GM12878 (cell line): ENCODE measurements around the gene WASF2. TPM values are rescaled to one million over a fixed set of nuclear protein-coding genes. Genes with fewer than 3 reads are reported as not detected.

Experiments
- ATAC-seq: fragments of 200-7000 bp; cut with Tn5 transposase; 3 replicates; pipeline ENCODE4 v1.9.1; 2020; ENCODE audit warnings: mild to moderate bottlenecking, moderate library complexity
- BruUV-seq: library from RNA; stranded (reverse); fragments of 400-500 nt; replicated peaks from 2 replicates; lab custom pipeline; 2021; lab: Mats Ljungman, UMichigan
- CTCF ChIA-PET: fragments of 300-600 bp; sonication (Branson Sonifier 250); formaldehyde crosslinking; extraction: SDS; loops from one replicate; lab custom pipeline; 2021; ENCODE audit warnings: inconsistent platforms; lab: Yijun Ruan, JAX
- POLR2A ChIA-PET: fragments of 350-600 bp; formaldehyde crosslinking; extraction: SDS; loops from one replicate; lab custom pipeline; 2021; ENCODE audit warnings: inconsistent platforms; lab: Charles Lee
- RAD21 ChIA-PET: fragments of 300-600 bp; sonication (Branson Sonifier 250); formaldehyde crosslinking; loops from one replicate; lab custom pipeline; 2023; ENCODE audit warnings: antibody characterized with exemption; ENCODE audit not compliant: unreplicated experiment; lab: Charles Lee
- SMC1A ChIA-PET: fragments of 300-600 bp; sonication (Branson Sonifier 250); formaldehyde crosslinking; loops from one replicate; lab custom pipeline; 2023; ENCODE audit not compliant: unreplicated experiment, uncharacterized antibody; lab: Charles Lee
- DNase-seq: peaks from one replicate; pipeline ENCODE4 v3.0.0-alpha.2; 2011; ENCODE audit warnings: low read depth, low spot score
- FAIRE-seq: peaks from 3 replicates; lab custom pipeline; 2011; peaks lifted over from hg19 to GRCh38; lab: Jason Lieb, UNC
- H2AFZ ChIP-seq: 2 replicates; pipeline ENCODE4 v1.6.0; 2011; ENCODE audit warnings: low read depth, low read length, control low read depth; ENCODE audit not compliant: control insufficient read depth
- H3K27ac ChIP-seq: 2 replicates; pipeline ENCODE4 v1.5.1; 2011; ENCODE audit warnings: control low read depth; ENCODE audit not compliant: control insufficient read depth, insufficient read depth
- H3K27me3 ChIP-seq, 2 experiments: replicated peaks in 1 of 2; 2 replicates each; pipeline versions ENCODE4 v1.6.0 to v1.6.1; 2011; ENCODE audit warnings: low read length in 1 of 2; ENCODE audit not compliant: control insufficient read depth in 2 of 2, insufficient read depth in 2 of 2
- H3K36me3 ChIP-seq, 2 experiments: 2 replicates each; pipeline ENCODE4 v1.5.1; 2011; ENCODE audit warnings: low read length in 1 of 2; ENCODE audit not compliant: control insufficient read depth in 2 of 2, insufficient read depth in 2 of 2
- H3K4me1 ChIP-seq: 2 replicates; pipeline ENCODE4 v1.6.1; 2011; ENCODE audit warnings: mild to moderate bottlenecking, low read length, moderate library complexity, mixed read lengths; ENCODE audit not compliant: control insufficient read depth, insufficient read depth
- H3K4me2 ChIP-seq: 2 replicates; pipeline ENCODE4 v1.6.0; 2011; ENCODE audit warnings: control low read depth; ENCODE audit not compliant: control insufficient read depth, insufficient read depth
- H3K4me3 ChIP-seq: fragments of 200-600 bp; sonication (generic); 2 replicates; pipeline ENCODE4 v1.5.1; 2016
- H3K79me2 ChIP-seq: 2 replicates; pipeline ENCODE4 v1.6.0; 2011; ENCODE audit warnings: low read length; ENCODE audit not compliant: control insufficient read depth, insufficient read depth
- H3K9ac ChIP-seq: 2 replicates; pipeline ENCODE4 v1.8.0; 2011; ENCODE audit warnings: low read length, control low read depth, mixed read lengths; ENCODE audit not compliant: control insufficient read depth, insufficient read depth
- H3K9me3 ChIP-seq: replicated peaks from 3 replicates; pipeline ENCODE4 v1.5.1; 2011; ENCODE audit warnings: mild to moderate bottlenecking, low read length; ENCODE audit not compliant: control insufficient read depth, insufficient read depth
- H4K20me1 ChIP-seq: 2 replicates; pipeline ENCODE4 v1.6.0; 2011; ENCODE audit not compliant: control insufficient read depth, insufficient read depth
- CBFB ChIP-seq: IDR thresholded peaks from 2 replicates; pipeline ENCODE4 v1.6.1; 2016; ENCODE audit warnings: antibody characterized with exemption, low read depth
- NFIC ChIP-seq: IDR thresholded peaks from 2 replicates; pipeline ENCODE4 v1.6.1; 2012; ENCODE audit warnings: low read depth, mild to moderate bottlenecking, inconsistent platforms, low read length, moderate library complexity
- NR2F1 ChIP-seq: fragments of 450-650 bp; conservative IDR thresholded peaks from 2 replicates; pipeline ENCODE4 v1.6.1; 2017; ENCODE audit warnings: mild to moderate bottlenecking
- POLR2AphosphoS5 ChIP-seq: IDR thresholded peaks from 2 replicates; pipeline ENCODE4 v1.6.1; 2011; ENCODE audit warnings: mild to moderate bottlenecking, low read length, inconsistent platforms
- RELA ChIP-seq: fragments of 450-650 bp; IDR thresholded peaks from 2 replicates; pipeline ENCODE4 v1.8.0; 2014; ENCODE audit warnings: borderline replicate concordance; ENCODE audit not compliant: partially characterized antibody
- ZNF384 ChIP-seq: IDR thresholded peaks from 2 replicates; pipeline ENCODE4 v1.6.1; 2012; ENCODE audit warnings: low read depth, mild to moderate bottlenecking, low read length, improper control_type of control experiment, borderline replicate concordance
- ZNF622 ChIP-seq: fragments of 450-650 bp; IDR thresholded peaks from 2 replicates; pipeline ENCODE4 v1.6.1; 2017; ENCODE audit warnings: mild to moderate bottlenecking, inconsistent platforms
- WGBS: methylation state at CpG from one replicate; pipeline ENCODE4 v1.1.6; 2016; ENCODE audit warnings: low lambda C conversion rate; ENCODE audit not compliant: insufficient replicate concordance, insufficient coverage; ENCODE audit errors: missing lambda C conversion rate; 5-methylcytosine and 5-hydroxymethylcytosine counted together
- in situ Hi-C: fragments of 300-500 bp; cut with MboI; formaldehyde crosslinking; loops from 9 replicates; pipeline ENCODE4 v1.14.3; 2018; ENCODE audit warnings: mixed read lengths
- intact Hi-C: fragments of 100-400 bp; cut with micrococcal nuclease; formaldehyde crosslinking; loops from one replicate; pipeline ENCODE4 v1.14.2; 2022; ENCODE audit not compliant: unreplicated experiment
- polyA plus RNA-seq, 11 experiments: library from polyadenylated mRNA; depleted of rRNA in 4 of 11; unstranded in 6 of 11; stranded (reverse) in 5 of 11; fragments of >200 nt; fragmentation: Nextera tagmentation in 4 of 11; fragmentation: Illumina TruSeq in 1 of 11; extraction: Ambion mirVana in 4 of 11; extraction: Trizol in 1 of 11; gene quantifications; 1 replicate in 1 of 11; 2 replicates in 10 of 11; pipeline versions ENCODE4 v1.2.1 to v1.2.3, GENCODE V29; 2011 to 2016; ENCODE audit warnings: inconsistent platforms in 2 of 11, missing spikeins in 2 of 11, low read depth in 1 of 11
- total RNA-seq, 4 experiments: library from RNA; depleted of rRNA in 3 of 4; stranded (reverse); fragments of >200 nt in 3 of 4; fragmentation: Illumina TruSeq in 1 of 4; extraction: Trizol in 1 of 4; gene quantifications; 2 replicates each; pipeline versions ENCODE4 v1.2.1 to v1.2.3, GENCODE V29; 2013 to 2021
- TF ChIP-seq, protein P1 (sequence below): fragments of 450-650 bp; formaldehyde crosslinking; IDR thresholded peaks from 2 replicates; pipeline ENCODE4 v1.4.0; 2020; ENCODE audit warnings: mild to moderate bottlenecking, moderate library complexity
- TF ChIP-seq, protein P2 (sequence below): fragments of 450-650 bp; IDR thresholded peaks from 2 replicates; pipeline ENCODE4 v1.6.1; 2017; ENCODE audit warnings: mild to moderate bottlenecking, moderate library complexity
- TF ChIP-seq, protein P3 (sequence below): fragments of 450-650 bp; conservative IDR thresholded peaks from 2 replicates; pipeline ENCODE4 v1.6.1; 2017; ENCODE audit warnings: mild to moderate bottlenecking, moderate library complexity
- TF ChIP-seq, protein P4 (sequence below): fragments of 450-650 bp; IDR thresholded peaks from 2 replicates; pipeline ENCODE4 v1.6.1; 2018; ENCODE audit warnings: borderline replicate concordance, mild to moderate bottlenecking; ENCODE audit not compliant: partially characterized antibody

WASF2 gene
- total and polyA plus RNA-seq, 10 of the 15 experiments (the other 5 are each of a cell fraction or from before 2014, with no cell fraction given): 7.0 to 111 (median 37.1) TPM

DNA sequence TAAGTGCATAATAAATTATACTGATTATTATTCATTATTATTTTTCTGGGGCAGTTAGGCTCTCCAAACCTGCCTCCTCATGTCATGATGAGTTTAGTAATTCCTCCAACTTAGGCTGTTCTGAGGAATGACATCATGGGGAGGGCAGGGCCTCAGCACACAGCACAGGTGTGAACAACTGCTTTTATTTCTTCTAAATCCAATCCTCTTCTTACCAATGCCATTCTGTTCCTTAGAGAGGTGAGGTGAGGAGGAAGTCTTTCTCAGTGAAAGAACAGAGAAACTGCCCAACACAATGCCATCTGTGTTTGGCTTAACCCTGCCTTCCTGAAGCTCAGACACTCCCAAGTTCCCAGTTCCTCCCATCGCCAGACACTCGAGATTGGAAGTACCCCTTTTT, 45.4 kb upstream of the WASF2 start:
- ATAC-seq: no peak
- intact Hi-C loops (no loop called here), in situ Hi-C loops (no loop called here)
- no peaks in the 10 kb centered on the region for H3K27me3 ChIP-seq
- H3K27ac ChIP-seq: no peak overlapping the region
- SMC1A ChIA-PET: no interaction called here
- WGBS: 61% methylated on average over 2 of the region's 2 CpGs
- H3K4me3 ChIP-seq: no peak overlapping the region
- TF ChIP-seq, protein P1, sequence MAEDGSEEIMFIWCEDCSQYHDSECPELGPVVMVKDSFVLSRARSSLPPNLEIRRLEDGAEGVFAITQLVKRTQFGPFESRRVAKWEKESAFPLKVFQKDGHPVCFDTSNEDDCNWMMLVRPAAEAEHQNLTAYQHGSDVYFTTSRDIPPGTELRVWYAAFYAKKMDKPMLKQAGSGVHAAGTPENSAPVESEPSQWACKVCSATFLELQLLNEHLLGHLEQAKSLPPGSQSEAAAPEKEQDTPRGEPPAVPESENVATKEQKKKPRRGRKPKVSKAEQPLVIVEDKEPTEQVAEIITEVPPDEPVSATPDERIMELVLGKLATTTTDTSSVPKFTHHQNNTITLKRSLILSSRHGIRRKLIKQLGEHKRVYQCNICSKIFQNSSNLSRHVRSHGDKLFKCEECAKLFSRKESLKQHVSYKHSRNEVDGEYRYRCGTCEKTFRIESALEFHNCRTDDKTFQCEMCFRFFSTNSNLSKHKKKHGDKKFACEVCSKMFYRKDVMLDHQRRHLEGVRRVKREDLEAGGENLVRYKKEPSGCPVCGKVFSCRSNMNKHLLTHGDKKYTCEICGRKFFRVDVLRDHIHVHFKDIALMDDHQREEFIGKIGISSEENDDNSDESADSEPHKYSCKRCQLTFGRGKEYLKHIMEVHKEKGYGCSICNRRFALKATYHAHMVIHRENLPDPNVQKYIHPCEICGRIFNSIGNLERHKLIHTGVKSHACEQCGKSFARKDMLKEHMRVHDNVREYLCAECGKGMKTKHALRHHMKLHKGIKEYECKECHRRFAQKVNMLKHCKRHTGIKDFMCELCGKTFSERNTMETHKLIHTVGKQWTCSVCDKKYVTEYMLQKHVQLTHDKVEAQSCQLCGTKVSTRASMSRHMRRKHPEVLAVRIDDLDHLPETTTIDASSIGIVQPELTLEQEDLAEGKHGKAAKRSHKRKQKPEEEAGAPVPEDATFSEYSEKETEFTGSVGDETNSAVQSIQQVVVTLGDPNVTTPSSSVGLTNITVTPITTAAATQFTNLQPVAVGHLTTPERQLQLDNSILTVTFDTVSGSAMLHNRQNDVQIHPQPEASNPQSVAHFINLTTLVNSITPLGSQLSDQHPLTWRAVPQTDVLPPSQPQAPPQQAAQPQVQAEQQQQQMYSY (CRISPR knock-in tag): no peak
- TF ChIP-seq ZNF384 (no peak), RELA (no peak), NFIC (no peak), POLR2AphosphoS5 (no peak), CBFB (no peak), NR2F1 (no peak), ZNF622 (no peak)
- TF ChIP-seq, protein P2, sequence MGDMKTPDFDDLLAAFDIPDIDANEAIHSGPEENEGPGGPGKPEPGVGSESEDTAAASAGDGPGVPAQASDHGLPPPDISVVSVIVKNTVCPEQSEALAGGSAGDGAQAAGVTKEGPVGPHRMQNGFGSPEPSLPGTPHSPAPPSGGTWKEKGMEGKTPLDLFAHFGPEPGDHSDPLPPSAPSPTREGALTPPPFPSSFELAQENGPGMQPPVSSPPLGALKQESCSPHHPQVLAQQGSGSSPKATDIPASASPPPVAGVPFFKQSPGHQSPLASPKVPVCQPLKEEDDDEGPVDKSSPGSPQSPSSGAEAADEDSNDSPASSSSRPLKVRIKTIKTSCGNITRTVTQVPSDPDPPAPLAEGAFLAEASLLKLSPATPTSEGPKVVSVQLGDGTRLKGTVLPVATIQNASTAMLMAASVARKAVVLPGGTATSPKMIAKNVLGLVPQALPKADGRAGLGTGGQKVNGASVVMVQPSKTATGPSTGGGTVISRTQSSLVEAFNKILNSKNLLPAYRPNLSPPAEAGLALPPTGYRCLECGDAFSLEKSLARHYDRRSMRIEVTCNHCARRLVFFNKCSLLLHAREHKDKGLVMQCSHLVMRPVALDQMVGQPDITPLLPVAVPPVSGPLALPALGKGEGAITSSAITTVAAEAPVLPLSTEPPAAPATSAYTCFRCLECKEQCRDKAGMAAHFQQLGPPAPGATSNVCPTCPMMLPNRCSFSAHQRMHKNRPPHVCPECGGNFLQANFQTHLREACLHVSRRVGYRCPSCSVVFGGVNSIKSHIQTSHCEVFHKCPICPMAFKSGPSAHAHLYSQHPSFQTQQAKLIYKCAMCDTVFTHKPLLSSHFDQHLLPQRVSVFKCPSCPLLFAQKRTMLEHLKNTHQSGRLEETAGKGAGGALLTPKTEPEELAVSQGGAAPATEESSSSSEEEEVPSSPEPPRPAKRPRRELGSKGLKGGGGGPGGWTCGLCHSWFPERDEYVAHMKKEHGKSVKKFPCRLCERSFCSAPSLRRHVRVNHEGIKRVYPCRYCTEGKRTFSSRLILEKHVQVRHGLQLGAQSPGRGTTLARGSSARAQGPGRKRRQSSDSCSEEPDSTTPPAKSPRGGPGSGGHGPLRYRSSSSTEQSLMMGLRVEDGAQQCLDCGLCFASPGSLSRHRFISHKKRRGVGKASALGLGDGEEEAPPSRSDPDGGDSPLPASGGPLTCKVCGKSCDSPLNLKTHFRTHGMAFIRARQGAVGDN: no peak
- TF ChIP-seq, protein P3, sequence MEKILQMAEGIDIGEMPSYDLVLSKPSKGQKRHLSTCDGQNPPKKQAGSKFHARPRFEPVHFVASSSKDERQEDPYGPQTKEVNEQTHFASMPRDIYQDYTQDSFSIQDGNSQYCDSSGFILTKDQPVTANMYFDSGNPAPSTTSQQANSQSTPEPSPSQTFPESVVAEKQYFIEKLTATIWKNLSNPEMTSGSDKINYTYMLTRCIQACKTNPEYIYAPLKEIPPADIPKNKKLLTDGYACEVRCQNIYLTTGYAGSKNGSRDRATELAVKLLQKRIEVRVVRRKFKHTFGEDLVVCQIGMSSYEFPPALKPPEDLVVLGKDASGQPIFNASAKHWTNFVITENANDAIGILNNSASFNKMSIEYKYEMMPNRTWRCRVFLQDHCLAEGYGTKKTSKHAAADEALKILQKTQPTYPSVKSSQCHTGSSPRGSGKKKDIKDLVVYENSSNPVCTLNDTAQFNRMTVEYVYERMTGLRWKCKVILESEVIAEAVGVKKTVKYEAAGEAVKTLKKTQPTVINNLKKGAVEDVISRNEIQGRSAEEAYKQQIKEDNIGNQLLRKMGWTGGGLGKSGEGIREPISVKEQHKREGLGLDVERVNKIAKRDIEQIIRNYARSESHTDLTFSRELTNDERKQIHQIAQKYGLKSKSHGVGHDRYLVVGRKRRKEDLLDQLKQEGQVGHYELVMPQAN: no peak
- TF ChIP-seq, protein P4, sequence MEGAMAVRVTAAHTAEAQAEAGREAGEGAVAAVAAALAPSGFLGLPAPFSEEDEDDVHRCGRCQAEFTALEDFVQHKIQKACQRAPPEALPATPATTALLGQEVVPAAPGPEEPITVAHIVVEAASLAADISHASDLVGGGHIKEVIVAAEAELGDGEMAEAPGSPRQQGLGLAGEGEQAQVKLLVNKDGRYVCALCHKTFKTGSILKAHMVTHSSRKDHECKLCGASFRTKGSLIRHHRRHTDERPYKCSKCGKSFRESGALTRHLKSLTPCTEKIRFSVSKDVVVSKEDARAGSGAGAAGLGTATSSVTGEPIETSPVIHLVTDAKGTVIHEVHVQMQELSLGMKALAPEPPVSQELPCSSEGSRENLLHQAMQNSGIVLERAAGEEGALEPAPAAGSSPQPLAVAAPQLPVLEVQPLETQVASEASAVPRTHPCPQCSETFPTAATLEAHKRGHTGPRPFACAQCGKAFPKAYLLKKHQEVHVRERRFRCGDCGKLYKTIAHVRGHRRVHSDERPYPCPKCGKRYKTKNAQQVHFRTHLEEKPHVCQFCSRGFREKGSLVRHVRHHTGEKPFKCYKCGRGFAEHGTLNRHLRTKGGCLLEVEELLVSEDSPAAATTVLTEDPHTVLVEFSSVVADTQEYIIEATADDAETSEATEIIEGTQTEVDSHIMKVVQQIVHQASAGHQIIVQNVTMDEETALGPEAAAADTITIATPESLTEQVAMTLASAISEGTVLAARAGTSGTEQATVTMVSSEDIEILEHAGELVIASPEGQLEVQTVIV: no peak
- TF ChIP-seq, all 136 proteins: peak for 0
- Histone ChIP-seq H2AFZ (no peak overlapping the region), H3K9ac (no peak overlapping the region), H4K20me1 (no peaks in the 10 kb centered on the region), H3K4me2 (no peak overlapping the region), H3K36me3 (no peaks in the 10 kb centered on the region), H3K79me2 (no peaks in the 10 kb centered on the region), H3K4me1 (no peaks in the 10 kb centered on the region), H3K9me3 (no peaks in the 10 kb centered on the region)
- POLR2A ChIA-PET: no interaction called here
- BruUV-seq: no TSS peak
- FAIRE-seq (no peak), DNase-seq (no peak)
- RAD21 ChIA-PET: no interaction called here
- CTCF ChIA-PET: interaction anchor here (1.3 kb wide), 1 partner anchor 119 kb away, joined by 3 read pairs; no protein-coding TSS in a partner anchor
